Keratinocyte (primary cell): ENCODE results near the gene GIT2. TPM values are rescaled to one million over a fixed set of nuclear protein-coding genes. Genes with fewer than 3 reads are reported as not detected.
A peak's percentile ranks its signal among the peaks of the same experiment; 100 is the strongest.

Experiments
- DNase-seq: peaks from one replicate; pipeline ENCODE4 v3.0.0-alpha.2; 2011; ENCODE audit warnings: low read depth, missing footprints, low spot score
- FAIRE-seq: peaks from 2 replicates; lab custom pipeline; 2011; peaks lifted over from hg19 to GRCh38; lab: Jason Lieb, UNC
- H2AFZ ChIP-seq: 2 replicates; pipeline ENCODE4 v1.6.0; 2012; ENCODE audit warnings: low read length, control low read depth, inconsistent platforms; ENCODE audit not compliant: control insufficient read depth
- H3K27ac ChIP-seq: 2 replicates; pipeline ENCODE4 v1.5.1; 2011; ENCODE audit warnings: low read length; ENCODE audit not compliant: control insufficient read depth, insufficient read depth
- H3K27me3 ChIP-seq: 3 replicates; pipeline ENCODE4 v1.6.0; 2011; ENCODE audit warnings: low read length; ENCODE audit not compliant: control insufficient read depth, insufficient read depth; ENCODE audit errors: extremely low read depth
- H3K36me3 ChIP-seq, 2 experiments: 2 replicates in 1 of 2; 3 replicates in 1 of 2; pipeline ENCODE4 v1.5.1; 2011; ENCODE audit warnings: low read length in 2 of 2, mild to moderate bottlenecking in 1 of 2; ENCODE audit not compliant: control insufficient read depth in 2 of 2, insufficient read depth in 2 of 2; ENCODE audit errors: extremely low read depth in 1 of 2
- H3K4me1 ChIP-seq: 3 replicates; pipeline ENCODE4 v1.5.1; 2011; ENCODE audit warnings: low read length; ENCODE audit not compliant: control insufficient read depth, insufficient read depth; ENCODE audit errors: extremely low read depth
- H3K4me2 ChIP-seq: 3 replicates; pipeline ENCODE4 v1.6.0; 2011; ENCODE audit warnings: low read depth, low read length; ENCODE audit not compliant: control insufficient read depth, insufficient read depth; ENCODE audit errors: extremely low read depth
- H3K4me3 ChIP-seq, 3 experiments: fragments of 200-600 bp in 1 of 3; sonication (generic) in 1 of 3; 2 replicates in 2 of 3; 3 replicates in 1 of 3; pipeline ENCODE4 v1.5.1; 2011 to 2016; ENCODE audit warnings: low read length in 3 of 3, mild to moderate bottlenecking in 3 of 3, control low read depth in 2 of 3, inconsistent platforms in 1 of 3, low read depth in 1 of 3, mixed read lengths in 1 of 3, mixed run types in 1 of 3, moderate library complexity in 1 of 3; ENCODE audit not compliant: control insufficient read depth in 2 of 3, insufficient read depth in 2 of 3; ENCODE audit errors: extremely low read depth in 1 of 3
- H3K79me2 ChIP-seq: 2 replicates; pipeline ENCODE4 v1.6.0; 2012; ENCODE audit warnings: low read length; ENCODE audit not compliant: control insufficient read depth, insufficient read depth
- H3K9ac ChIP-seq: 3 replicates; pipeline ENCODE4 v1.6.0; 2011; ENCODE audit warnings: low read length; ENCODE audit not compliant: control insufficient read depth, insufficient read depth; ENCODE audit errors: extremely low read depth
- H3K9me1 ChIP-seq: 3 replicates; pipeline ENCODE4 v1.6.0; 2011; ENCODE audit warnings: low read length; ENCODE audit not compliant: control insufficient read depth, insufficient read depth; ENCODE audit errors: extremely low read depth
- H3K9me3 ChIP-seq: 2 replicates; pipeline ENCODE4 v1.5.1; 2012; ENCODE audit warnings: low read depth, low read length; ENCODE audit not compliant: control insufficient read depth
- H4K20me1 ChIP-seq: 3 replicates; pipeline ENCODE4 v1.6.0; 2011; ENCODE audit warnings: low read length; ENCODE audit not compliant: control insufficient read depth, insufficient read depth; ENCODE audit errors: extremely low read depth
- EZH2 ChIP-seq: IDR thresholded peaks from one replicate; pipeline ENCODE4 v1.6.1; 2012; ENCODE audit warnings: inconsistent platforms, mild to moderate bottlenecking, low read length, moderate library complexity
- dilution Hi-C: fragments of 300-500 bp; cut with MboI; formaldehyde crosslinking; loops from one replicate; pipeline ENCODE4 v1.7.0; 2020; ENCODE audit warnings: low sequenced_read_pairs; ENCODE audit not compliant: extremely low pct_ligation_motif_present
- polyA plus RNA-seq, 5 experiments: library from polyadenylated mRNA; depleted of rRNA in 3 of 5; stranded (reverse) in 3 of 5; stranded (forward) in 1 of 5; unstranded in 1 of 5; fragments of >200 nt; gene quantifications; 1 replicate in 1 of 5; 2 replicates in 3 of 5; 3 replicates in 1 of 5; pipeline versions ENCODE4 v1.2.1 to v1.2.3, GENCODE V29; 2011 to 2012; ENCODE audit warnings: missing spikeins in 2 of 5, low read depth in 1 of 5, low replicate concordance in 1 of 5
- TF ChIP-seq, protein P1 (sequence below), 3 experiments: IDR thresholded peaks in 1 of 3; conservative IDR thresholded peaks in 1 of 3; optimal IDR thresholded peaks in 1 of 3; 2 replicates in 2 of 3; 3 replicates in 1 of 3; pipeline versions ENCODE3 to v1.5.1; 2011; ENCODE audit warnings: low read length in 3 of 3, mild to moderate bottlenecking in 3 of 3, moderate library complexity in 2 of 3, control low read depth in 1 of 3, inconsistent platforms in 1 of 3; ENCODE audit not compliant: insufficient read depth in 2 of 3; ENCODE audit errors: extremely low read depth in 1 of 3

The GIT2 gene
- polyA plus RNA-seq, 1 donor (not counting 4 experiments of a cell fraction or from before 2014, with no cell fraction given): 25.9 TPM

DNA sequence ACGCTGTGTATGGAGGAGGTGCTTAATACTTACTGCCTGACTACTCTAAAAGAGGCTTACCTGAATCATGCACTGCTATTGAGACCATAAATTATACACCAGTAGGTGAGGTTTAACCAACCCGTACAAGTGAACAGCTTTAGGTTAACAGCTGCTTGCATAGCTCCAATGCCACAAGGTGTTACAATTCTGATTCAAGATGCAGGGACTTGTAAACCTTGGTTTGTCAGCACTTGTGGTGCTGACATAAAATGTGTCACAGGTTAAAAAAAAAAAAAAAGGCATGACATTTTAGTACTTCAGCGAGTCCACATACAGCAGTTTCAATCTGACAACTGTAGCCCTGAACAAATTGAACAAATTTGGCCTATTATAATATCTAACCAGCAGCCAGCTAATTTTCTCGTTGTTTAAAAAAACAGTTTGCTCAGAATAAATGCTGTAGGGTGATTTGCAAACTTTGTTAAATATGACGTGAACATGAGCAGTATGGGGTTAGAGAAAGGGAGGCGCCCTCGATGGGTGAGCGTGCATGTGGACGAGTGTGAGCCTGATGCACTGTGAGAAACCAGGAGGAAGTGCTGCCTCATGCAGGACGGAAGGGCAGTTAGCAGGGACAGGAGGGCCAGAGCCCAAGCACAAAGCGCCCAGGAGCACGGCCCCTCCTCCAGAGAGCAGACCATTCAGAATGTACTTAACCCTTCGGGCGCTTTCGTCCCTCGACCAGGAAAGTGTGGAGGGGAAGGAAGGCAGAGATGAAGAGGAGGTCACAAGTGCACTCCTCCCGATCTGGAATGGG is 51.4 kb downstream of the GIT2 start:
- H3K27ac ChIP-seq: no peak overlapping the region
- no peaks in the 10 kb centered on the region for H3K9me3 ChIP-seq
- peaks cover 4 to 19% of the 10 kb centered on the region in 2 experiments for H3K36me3 ChIP-seq
- no peak for TF ChIP-seq EZH2
- TF ChIP-seq, protein P1, sequence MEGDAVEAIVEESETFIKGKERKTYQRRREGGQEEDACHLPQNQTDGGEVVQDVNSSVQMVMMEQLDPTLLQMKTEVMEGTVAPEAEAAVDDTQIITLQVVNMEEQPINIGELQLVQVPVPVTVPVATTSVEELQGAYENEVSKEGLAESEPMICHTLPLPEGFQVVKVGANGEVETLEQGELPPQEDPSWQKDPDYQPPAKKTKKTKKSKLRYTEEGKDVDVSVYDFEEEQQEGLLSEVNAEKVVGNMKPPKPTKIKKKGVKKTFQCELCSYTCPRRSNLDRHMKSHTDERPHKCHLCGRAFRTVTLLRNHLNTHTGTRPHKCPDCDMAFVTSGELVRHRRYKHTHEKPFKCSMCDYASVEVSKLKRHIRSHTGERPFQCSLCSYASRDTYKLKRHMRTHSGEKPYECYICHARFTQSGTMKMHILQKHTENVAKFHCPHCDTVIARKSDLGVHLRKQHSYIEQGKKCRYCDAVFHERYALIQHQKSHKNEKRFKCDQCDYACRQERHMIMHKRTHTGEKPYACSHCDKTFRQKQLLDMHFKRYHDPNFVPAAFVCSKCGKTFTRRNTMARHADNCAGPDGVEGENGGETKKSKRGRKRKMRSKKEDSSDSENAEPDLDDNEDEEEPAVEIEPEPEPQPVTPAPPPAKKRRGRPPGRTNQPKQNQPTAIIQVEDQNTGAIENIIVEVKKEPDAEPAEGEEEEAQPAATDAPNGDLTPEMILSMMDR (optimal IDR thresholded peaks at IDR 0.05 in 1 of 3, IDR thresholded peaks at IDR 0.05 in 1 of 3, conservative IDR thresholded peaks at IDR 0.05 in 1 of 3; ENCODE audit: extremely low read depth in 1 of 3, insufficient read depth in 2 of 3, low read length in 3 of 3): no peak
- H3K4me1 ChIP-seq: no peaks in the 10 kb centered on the region
- dilution Hi-C loops: no loop called here
- H3K9ac ChIP-seq: no peak overlapping the region
- FAIRE-seq: no peak
- no peaks in the 10 kb centered on the region for H3K9me1 ChIP-seq
- H2AFZ ChIP-seq: no peak overlapping the region
- H3K27me3 ChIP-seq: no peaks in the 10 kb centered on the region
- H3K4me3 ChIP-seq: no peak overlapping the region
- no peaks in the 10 kb centered on the region for H3K79me2 ChIP-seq
- H3K4me2 ChIP-seq: no peak overlapping the region
- H4K20me1 ChIP-seq: no peaks in the 10 kb centered on the region
- DNase-seq: peak; percentile 11

DNA sequence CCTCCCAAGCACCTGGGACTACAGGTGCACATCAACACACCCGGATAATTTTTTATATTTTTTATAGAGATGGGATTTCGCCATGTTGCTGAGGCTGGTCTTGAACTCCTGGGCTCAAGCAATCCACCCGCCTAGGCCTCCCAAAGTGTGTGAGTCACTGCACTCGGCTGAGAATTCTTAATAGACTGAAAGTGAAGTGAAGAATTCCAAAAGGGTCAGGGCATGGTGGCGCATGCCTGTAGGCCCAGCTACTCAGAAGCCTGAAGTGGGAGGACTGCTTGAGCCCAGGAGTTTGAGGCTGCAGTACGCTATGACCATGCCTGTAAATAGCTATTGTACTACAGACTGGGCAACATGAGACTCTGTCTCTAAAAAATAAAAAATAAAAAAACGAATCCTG is 52.4 kb downstream of the GIT2 start:
- no peaks in the 10 kb centered on the region for H3K79me2 ChIP-seq
- no peak for DNase-seq
- H4K20me1 ChIP-seq: no peaks in the 10 kb centered on the region
- no peaks in the 10 kb centered on the region for H3K9me3 ChIP-seq
- H2AFZ ChIP-seq: no peak overlapping the region
- no peak overlapping the region for H3K4me3 ChIP-seq
- no peaks in the 10 kb centered on the region for H3K4me1 ChIP-seq
- TF ChIP-seq, protein P1 (optimal IDR thresholded peaks at IDR 0.05 in 1 of 3, IDR thresholded peaks at IDR 0.05 in 1 of 3, conservative IDR thresholded peaks at IDR 0.05 in 1 of 3; ENCODE audit: extremely low read depth in 1 of 3, insufficient read depth in 2 of 3, low read length in 3 of 3): no peak
- no peak for TF ChIP-seq EZH2
- H3K9me1 ChIP-seq: no peaks in the 10 kb centered on the region
- no peaks in the 10 kb centered on the region for H3K27me3 ChIP-seq
- H3K27ac ChIP-seq: no peak overlapping the region
- no peak overlapping the region for H3K9ac ChIP-seq
- dilution Hi-C loops: no loop called here
- no peak overlapping the region for H3K4me2 ChIP-seq
- peaks cover 9 to 18% of the 10 kb centered on the region in 2 experiments for H3K36me3 ChIP-seq
- FAIRE-seq: no peak
